ENCODE results near the gene KIFC1. TPM values are rescaled to one million over a fixed set of nuclear protein-coding genes. Genes with fewer than 3 reads are reported as not detected.
"Not testable (repeated sequence)": the region's sequence is repeated elsewhere in the genome, so short reads cannot be mapped to it uniquely, and the experiment has no call there.

The KIFC1 gene
- total RNA-seq, 3 donors from 2014 or later (not counting 1 experiment from before 2014, with no cell fraction given): 2.7 to 4.6 (median 3.3) TPM

- H3K27ac Mint-ChIP-seq: peak overlapping the region; percentile 85 to 91
- H3K4me1 ChIP-seq (ENCODE audit: control insufficient read depth, insufficient read depth, low read length): peaks cover 25% of the 10 kb centered on the region
- no peaks in the 10 kb centered on the region for H3K27me3 Mint-ChIP-seq (ENCODE audit: low read depth in 2 of 2)
- 83% methylated on average over 8 of the region's 8 CpGs for WGBS (ENCODE audit: insufficient coverage)
- ATAC-seq (peak; percentile 57 to 75 (median 72)), DNase-seq (peak in 1 of 2 donors; percentile 38)
- H3K27me3 ChIP-seq (ENCODE audit: control insufficient read depth, insufficient read depth, low read length): no peaks in the 10 kb centered on the region
- H3K27ac ChIP-seq (ENCODE audit: low read length): peak overlapping the region; percentile 60
- peak overlapping the region; percentile 37 for H3K4me3 Mint-ChIP-seq
- intact Hi-C loops (cut with micrococcal nuclease): no loop called here
- TF ChIP-seq, protein P1, sequence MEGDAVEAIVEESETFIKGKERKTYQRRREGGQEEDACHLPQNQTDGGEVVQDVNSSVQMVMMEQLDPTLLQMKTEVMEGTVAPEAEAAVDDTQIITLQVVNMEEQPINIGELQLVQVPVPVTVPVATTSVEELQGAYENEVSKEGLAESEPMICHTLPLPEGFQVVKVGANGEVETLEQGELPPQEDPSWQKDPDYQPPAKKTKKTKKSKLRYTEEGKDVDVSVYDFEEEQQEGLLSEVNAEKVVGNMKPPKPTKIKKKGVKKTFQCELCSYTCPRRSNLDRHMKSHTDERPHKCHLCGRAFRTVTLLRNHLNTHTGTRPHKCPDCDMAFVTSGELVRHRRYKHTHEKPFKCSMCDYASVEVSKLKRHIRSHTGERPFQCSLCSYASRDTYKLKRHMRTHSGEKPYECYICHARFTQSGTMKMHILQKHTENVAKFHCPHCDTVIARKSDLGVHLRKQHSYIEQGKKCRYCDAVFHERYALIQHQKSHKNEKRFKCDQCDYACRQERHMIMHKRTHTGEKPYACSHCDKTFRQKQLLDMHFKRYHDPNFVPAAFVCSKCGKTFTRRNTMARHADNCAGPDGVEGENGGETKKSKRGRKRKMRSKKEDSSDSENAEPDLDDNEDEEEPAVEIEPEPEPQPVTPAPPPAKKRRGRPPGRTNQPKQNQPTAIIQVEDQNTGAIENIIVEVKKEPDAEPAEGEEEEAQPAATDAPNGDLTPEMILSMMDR (IDR thresholded peaks at IDR 0.05): no peak
- H3K36me3 ChIP-seq (ENCODE audit: control insufficient read depth, insufficient read depth, low read length): no peaks in the 10 kb centered on the region
- no peaks in the 10 kb centered on the region for H3K9me3 ChIP-seq (ENCODE audit: control insufficient read depth, insufficient read depth, low read length)
- H3K4me3 ChIP-seq (ENCODE audit: low read length): no peak overlapping the region
- H3K9me3 Mint-ChIP-seq: no peaks in the 10 kb centered on the region
- H3K36me3 Mint-ChIP-seq: no peaks in the 10 kb centered on the region
- H3K4me1 Mint-ChIP-seq: peaks cover 11 to 24% of the 10 kb centered on the region in 2 donors
Measured at GRCh38 chr6:33373960-33374910, 17.4 kb upstream of the KIFC1 start.

GRCh38 chr6:33375143-33375671 is 16.4 kb upstream of the KIFC1 start:
- TF ChIP-seq, protein P1 (IDR thresholded peaks at IDR 0.05): no peak
- Histone ChIP-seq H3K27ac (ENCODE audit: low read length) (peak overlapping the region; percentile 26), H3K4me1 (ENCODE audit: control insufficient read depth, insufficient read depth, low read length) (peaks cover 25% of the 10 kb centered on the region), H3K36me3 (ENCODE audit: control insufficient read depth, insufficient read depth, low read length) (no peaks in the 10 kb centered on the region), H3K9me3 (ENCODE audit: control insufficient read depth, insufficient read depth, low read length) (no peaks in the 10 kb centered on the region), H3K4me3 (ENCODE audit: low read length) (no peak overlapping the region), H3K27me3 (ENCODE audit: control insufficient read depth, insufficient read depth, low read length) (no peaks in the 10 kb centered on the region)
- Mint-ChIP-seq H3K27ac (peak overlapping the region; percentile 85 to 91), H3K36me3 (no peaks in the 10 kb centered on the region), H3K9me3 (no peaks in the 10 kb centered on the region), H3K4me1 (peaks cover 11 to 24% of the 10 kb centered on the region in 2 donors), H3K4me3 (no peak overlapping the region), H3K27me3 (ENCODE audit: low read depth in 2 of 2) (no peaks in the 10 kb centered on the region)
- intact Hi-C loops (cut with micrococcal nuclease): no loop called here
- no peak for DNase-seq
- ATAC-seq: no peak
- WGBS (ENCODE audit: insufficient coverage): 58% methylated on average over 9 of the region's 9 CpGs

DNA sequence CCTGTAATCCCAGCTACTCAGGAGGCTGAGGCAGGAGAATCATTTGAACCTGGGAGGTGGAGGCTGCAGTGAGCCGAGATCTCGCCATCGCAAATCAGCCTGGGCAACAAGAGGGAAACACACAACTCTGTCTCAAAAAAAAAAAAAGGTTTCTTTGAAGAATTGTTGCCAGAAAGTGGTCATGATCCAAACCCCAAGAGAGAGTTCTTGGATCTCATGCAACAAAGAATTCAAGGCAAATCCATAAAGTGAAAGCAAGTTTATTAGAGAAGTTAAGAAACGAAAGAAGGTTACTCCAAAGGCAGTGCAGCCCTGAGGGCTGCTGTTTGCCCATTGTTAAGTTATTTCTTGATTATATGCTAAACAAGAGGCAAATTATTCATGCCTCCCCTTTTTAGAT is 14.5 kb upstream of the KIFC1 start:
- no peak overlapping the region for H3K4me3 Mint-ChIP-seq
- Histone ChIP-seq H3K27me3 (ENCODE audit: control insufficient read depth, insufficient read depth, low read length) (no peaks in the 10 kb centered on the region), H3K27ac (ENCODE audit: low read length) (no peak overlapping the region), H3K4me3 (ENCODE audit: low read length) (no peak overlapping the region), H3K4me1 (ENCODE audit: control insufficient read depth, insufficient read depth, low read length) (peaks cover 25% of the 10 kb centered on the region), H3K36me3 (ENCODE audit: control insufficient read depth, insufficient read depth, low read length) (no peaks in the 10 kb centered on the region), H3K9me3 (ENCODE audit: control insufficient read depth, insufficient read depth, low read length) (no peaks in the 10 kb centered on the region)
- ATAC-seq: no peak
- intact Hi-C loops (cut with micrococcal nuclease): no loop called here
- TF ChIP-seq, protein P1 (IDR thresholded peaks at IDR 0.05): no peak
- DNase-seq: no peak
- H3K36me3 Mint-ChIP-seq: no peaks in the 10 kb centered on the region
- no peak overlapping the region for H3K27ac Mint-ChIP-seq
- 100% methylated on average over 4 of the region's 4 CpGs for WGBS (ENCODE audit: insufficient coverage)
- no peaks in the 10 kb centered on the region for H3K27me3 Mint-ChIP-seq (ENCODE audit: low read depth in 2 of 2)
- peaks cover 11 to 24% of the 10 kb centered on the region in 2 donors for H3K4me1 Mint-ChIP-seq
- H3K9me3 Mint-ChIP-seq: no peaks in the 10 kb centered on the region

GRCh38 chr6:33379184-33379583 is 12.4 kb upstream of the KIFC1 start:
- ATAC-seq; H3K9me3 ChIP-seq (ENCODE audit: control insufficient read depth, insufficient read depth, low read length); H3K9me3 Mint-ChIP-seq; DNase-seq; H3K36me3 Mint-ChIP-seq; H3K27me3 Mint-ChIP-seq (ENCODE audit: low read depth in 2 of 2); H3K36me3 ChIP-seq (ENCODE audit: control insufficient read depth, insufficient read depth, low read length); H3K4me3 ChIP-seq (ENCODE audit: low read length); H3K27me3 ChIP-seq (ENCODE audit: control insufficient read depth, insufficient read depth, low read length); H3K27ac ChIP-seq (ENCODE audit: low read length); H3K4me3 Mint-ChIP-seq; intact Hi-C loops (cut with micrococcal nuclease); H3K27ac Mint-ChIP-seq: not testable (repeated sequence)
- peaks cover 12% of the 10 kb centered on the region for H3K4me1 ChIP-seq (ENCODE audit: control insufficient read depth, insufficient read depth, low read length)
- peaks cover 9 to 14% of the 10 kb centered on the region in 2 donors for H3K4me1 Mint-ChIP-seq
- WGBS (ENCODE audit: insufficient coverage): 93% methylated on average over 10 of the region's 10 CpGs

Data from natural killer cell (primary cell).